WTC11 (cell line): Measurements from ENCODE around the gene DAZAP2. TPM values are rescaled to one million over a fixed set of nuclear protein-coding genes. Genes with fewer than 3 reads are reported as not detected.

Source experiments
- ATAC-seq: fragments of 200-7000 bp; cut with Tn5 transposase; 2 replicates; pipeline ENCODE4 v1.10.0; 2021; ENCODE audit warnings: mild to moderate bottlenecking, moderate library complexity
- CTCF ChIA-PET: fragments of 300-600 bp; sonication (Branson Sonifier 250); formaldehyde crosslinking; loops from one replicate; lab custom pipeline; 2021; ENCODE audit warnings: antibody characterized with exemption; lab: Charles Lee
- POLR2A ChIA-PET: fragments of 350-600 bp; sonication (Branson Sonifier 250); formaldehyde crosslinking; loops from one replicate; lab custom pipeline; 2021; ENCODE audit warnings: antibody characterized with exemption; lab: Charles Lee
- DNase-seq: peaks from one replicate; pipeline ENCODE4 v3.0.0; 2021; ENCODE audit warnings: low spot score
- H3K27ac Mint-ChIP-seq: 2 replicates; pipeline ENCODE4 v1.8.0; 2021; ENCODE audit warnings: mixed read lengths
- H3K27me3 Mint-ChIP-seq: 2 replicates; pipeline ENCODE4 v1.8.0; 2021; ENCODE audit warnings: low read depth, mild to moderate bottlenecking, moderate library complexity, mixed read lengths
- H3K36me3 Mint-ChIP-seq: 2 replicates; pipeline ENCODE4 v1.8.0; 2021; ENCODE audit warnings: mixed read lengths
- H3K4me1 Mint-ChIP-seq: 2 replicates; pipeline ENCODE4 v1.8.0; 2022; ENCODE audit warnings: mixed read lengths
- H3K4me3 Mint-ChIP-seq: 2 replicates; pipeline ENCODE4 v1.8.0; 2021; ENCODE audit warnings: mild to moderate bottlenecking, moderate library complexity, mixed read lengths
- H3K9me3 Mint-ChIP-seq: 2 replicates; pipeline ENCODE4 v1.8.0; 2021; ENCODE audit warnings: mixed read lengths
- AR ChIP-seq: fragments of 250-450 bp; sonication (Bioruptor Pico); IDR thresholded peaks from 2 replicates; pipeline ENCODE4 v1.9.0; 2021; ENCODE audit warnings: mild to moderate bottlenecking
- ATF2 ChIP-seq: sonication (generic); formaldehyde crosslinking; IDR thresholded peaks from 2 replicates; pipeline ENCODE4 v1.8.1; 2022; ENCODE audit warnings: low read depth, missing genetic modification reagents, borderline replicate concordance
- ATF3 ChIP-seq: sonication (generic); formaldehyde crosslinking; conservative IDR thresholded peaks from 2 replicates; pipeline ENCODE4 v1.8.1; 2022; ENCODE audit warnings: mild to moderate bottlenecking, missing genetic modification reagents
- ATF6 ChIP-seq: sonication (generic); formaldehyde crosslinking; IDR thresholded peaks from 2 replicates; pipeline ENCODE4 v1.8.1; 2023; ENCODE audit warnings: mild to moderate bottlenecking, missing genetic modification reagents
- E2F1 ChIP-seq: sonication (generic); formaldehyde crosslinking; IDR thresholded peaks from 2 replicates; pipeline ENCODE4 v1.8.0; 2022; ENCODE audit warnings: mild to moderate bottlenecking, missing genetic modification reagents
- ELF4 ChIP-seq: sonication (generic); formaldehyde crosslinking; IDR thresholded peaks from 2 replicates; pipeline ENCODE4 v1.8.1; 2022; ENCODE audit warnings: low read depth, mild to moderate bottlenecking, moderate library complexity, missing genetic modification reagents
- ETV6 ChIP-seq: sonication (generic); formaldehyde crosslinking; IDR thresholded peaks from 2 replicates; pipeline ENCODE4 v1.8.1; 2022; ENCODE audit warnings: mild to moderate bottlenecking, missing genetic modification reagents
- FOXJ3 ChIP-seq: sonication (generic); formaldehyde crosslinking; IDR thresholded peaks from 2 replicates; pipeline ENCODE4 v1.9.0; 2021; ENCODE audit warnings: missing genetic modification reagents, mild to moderate bottlenecking, borderline replicate concordance
- HMGA2 ChIP-seq: fragments of 250-450 bp; sonication (Bioruptor Pico); IDR thresholded peaks from 2 replicates; pipeline ENCODE4 v1.4.0; 2021; ENCODE audit warnings: mild to moderate bottlenecking, moderate library complexity
- MYBL2 ChIP-seq: sonication (generic); formaldehyde crosslinking; IDR thresholded peaks from 2 replicates; pipeline ENCODE4 v1.8.1; 2023; ENCODE audit warnings: mild to moderate bottlenecking, moderate library complexity, missing genetic modification reagents
- PRRX2 ChIP-seq: fragments of 250-450 bp; sonication (Bioruptor Pico); IDR thresholded peaks from 2 replicates; pipeline ENCODE4 v1.8.0; 2021; ENCODE audit warnings: mild to moderate bottlenecking
- USF2 ChIP-seq: sonication (generic); formaldehyde crosslinking; IDR thresholded peaks from 2 replicates; pipeline ENCODE4 v1.8.1; 2023; ENCODE audit warnings: mild to moderate bottlenecking, missing genetic modification reagents, moderate library complexity
- ZBTB21 ChIP-seq: sonication (generic); formaldehyde crosslinking; IDR thresholded peaks from 2 replicates; pipeline ENCODE4 v1.8.1; 2023; ENCODE audit warnings: mild to moderate bottlenecking, missing genetic modification reagents, borderline replicate concordance
- ZNF121 ChIP-seq: sonication (generic); formaldehyde crosslinking; IDR thresholded peaks from 2 replicates; pipeline ENCODE4 v1.8.0; 2023; ENCODE audit warnings: missing genetic modification reagents
- ZNF317 ChIP-seq: sonication (generic); formaldehyde crosslinking; IDR thresholded peaks from 2 replicates; pipeline ENCODE4 v1.8.1; 2023; ENCODE audit warnings: low read depth, mild to moderate bottlenecking, moderate library complexity, missing genetic modification reagents, borderline replicate concordance
- ZNF416 ChIP-seq: fragments of 250-450 bp; sonication (Bioruptor Pico); IDR thresholded peaks from 2 replicates; pipeline ENCODE4 v1.9.0; 2021; ENCODE audit warnings: mild to moderate bottlenecking, inconsistent platforms
- ZNF532 ChIP-seq: fragments of 250-450 bp; sonication (Bioruptor Pico); IDR thresholded peaks from 2 replicates; pipeline ENCODE4 v1.9.0; 2021; ENCODE audit warnings: mild to moderate bottlenecking, borderline replicate concordance
- ZNF671 ChIP-seq: fragments of 250-450 bp; sonication (Bioruptor Pico); IDR thresholded peaks from 2 replicates; pipeline ENCODE4 v1.8.0; 2021; ENCODE audit warnings: mild to moderate bottlenecking
- total RNA-seq: library from RNA; stranded (reverse); gene quantifications from 3 replicates; pipeline ENCODE4 v1.2.3, GENCODE V29; 2021

DAZAP2 gene
- total RNA-seq, 1 experiment from 2014 or later, result 35.8 TPM

GRCh38 chr12:51263341-51263740 is 24.7 kb downstream of the DAZAP2 start:
- no peak for DNase-seq
- CTCF ChIA-PET, result interaction anchor here (1.2 to 1.3 kb wide), 3 partner anchors 78 to 82 kb away, joined by 5 to 15 read pairs (median 6); no protein-coding TSS in a partner anchor
- Mint-ChIP-seq H3K4me3 (no peak overlapping the region), H3K4me1 (peaks cover 11% of the 10 kb centered on the region), H3K9me3 (no peaks in the 10 kb centered on the region)
- no peak for ATAC-seq
- TF ChIP-seq ETV6 (CRISPR knock-in tag), result no peak
- TF ChIP-seq ATF2 (CRISPR knock-in tag), result no peak
- no peak for TF ChIP-seq MYBL2 (CRISPR knock-in tag)
- no peak for TF ChIP-seq ELF4 (CRISPR knock-in tag)
- no peak for TF ChIP-seq PRRX2 (CRISPR knock-in tag)
- TF ChIP-seq, all 79 proteins: peak for 0
- Mint-ChIP-seq H3K36me3 (no peaks in the 10 kb centered on the region), H3K27me3 (no peaks in the 10 kb centered on the region), H3K27ac (no peak overlapping the region)
- POLR2A ChIA-PET, result interaction anchor here (1.3 kb wide), 1 partner anchor 180 kb away, joined by 5 read pairs; the partner anchor contains the start of gene CSRNP2

GRCh38 chr12:51264297-51264696 is 25.7 kb downstream of the DAZAP2 start:
- ChIA-PET POLR2A (no interaction called here), CTCF (interaction anchor here (0.6 to 1.2 kb wide), 3 partner anchors 46 to 1154 kb away, joined by 3 to 5 read pairs (median 4); no protein-coding TSS in a partner anchor)
- peaks cover 16% of the 10 kb centered on the region for H3K4me1 Mint-ChIP-seq
- no peak overlapping the region for H3K4me3 Mint-ChIP-seq
- TF ChIP-seq ZNF416 (CRISPR knock-in tag), result no peak
- TF ChIP-seq ZNF121, result peak; percentile 61; the same call in 1 of the 2 replicates
- no peak for TF ChIP-seq AR (CRISPR knock-in tag)
- no peak for TF ChIP-seq FOXJ3 (CRISPR knock-in tag)
- H3K36me3 Mint-ChIP-seq, result no peaks in the 10 kb centered on the region
- DNase-seq (no peak), ATAC-seq (no peak)
- 0 out of 2 replicates have a peak overlapping the region, but pooled peaks have one; percentile 57 for H3K27ac Mint-ChIP-seq
- peaks cover 5% of the 10 kb centered on the region; the same call in 1 of the 2 replicates for H3K27me3 Mint-ChIP-seq
- no peaks in the 10 kb centered on the region for H3K9me3 Mint-ChIP-seq

GRCh38 chr12:51265024-51265423 is 26.4 kb downstream of the DAZAP2 start:
- no peak overlapping the region for H3K27ac Mint-ChIP-seq
- DNase-seq (no peak), ATAC-seq (no peak)
- H3K4me1 Mint-ChIP-seq, result peaks cover 18% of the 10 kb centered on the region
- peaks cover 5% of the 10 kb centered on the region; the same call in 1 of the 2 replicates for H3K27me3 Mint-ChIP-seq
- no peaks in the 10 kb centered on the region for H3K36me3 Mint-ChIP-seq
- ChIA-PET CTCF (interaction anchor here (0.6 to 1.1 kb wide), 2 partner anchors 46 to 1155 kb away, joined by 3 to 4 read pairs; no protein-coding TSS in a partner anchor), POLR2A (no interaction called here)
- no peak for TF ChIP-seq USF2 (CRISPR knock-in tag)
- TF ChIP-seq ETV6 (CRISPR knock-in tag), result no peak
- TF ChIP-seq ZNF671 (CRISPR knock-in tag), result no peak
- TF ChIP-seq MYBL2 (CRISPR knock-in tag), result no peak
- TF ChIP-seq ZBTB21 (CRISPR knock-in tag), result no peak
- TF ChIP-seq ATF6, result no peak
- TF ChIP-seq HMGA2 (CRISPR knock-in tag), result no peak
- no peak for TF ChIP-seq ZNF317 (CRISPR knock-in tag)
- no peak for TF ChIP-seq E2F1 (CRISPR knock-in tag)
- no peak for TF ChIP-seq ZNF532 (CRISPR knock-in tag)
- TF ChIP-seq ATF3 (CRISPR knock-in tag), result no peak
- no peak overlapping the region for H3K4me3 Mint-ChIP-seq
- no peaks in the 10 kb centered on the region for H3K9me3 Mint-ChIP-seq
